COLO829 (cell line): ENCODE measurements around the gene NEDD4L.
A peak's percentile ranks its signal among the peaks of the same experiment; 100 is the strongest.

Experiments
- DNase-seq: peaks from one replicate; pipeline ENCODE4 v3.0.0; 2012; ENCODE audit warnings: low spot score

NEDD4L gene

DNA sequence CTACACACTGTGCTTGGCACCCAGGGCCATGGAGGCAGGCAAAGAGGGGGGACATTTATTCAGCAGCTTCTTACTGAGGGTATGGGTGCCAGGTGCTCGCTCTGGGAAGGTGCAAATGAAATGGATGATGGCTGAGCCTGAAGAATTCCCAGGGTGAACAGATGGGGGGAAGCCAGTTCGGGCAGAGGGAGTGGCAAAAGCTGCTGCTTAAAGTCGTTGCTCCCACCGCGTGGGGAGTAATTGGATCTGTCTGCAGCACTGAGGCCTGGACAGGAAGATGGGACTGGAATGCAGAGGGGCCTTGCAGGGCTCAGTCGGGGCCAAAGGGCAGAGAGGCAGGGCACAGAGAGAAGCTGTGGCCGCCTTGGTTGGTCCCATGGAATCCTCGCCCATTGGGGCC, 51.2 kb downstream of the NEDD4L start:
- no peak for DNase-seq

- DNase-seq: no peak
These were observed 51.6 kb downstream of the NEDD4L start for GRCh38 chr18:58095655-58096054.

DNA sequence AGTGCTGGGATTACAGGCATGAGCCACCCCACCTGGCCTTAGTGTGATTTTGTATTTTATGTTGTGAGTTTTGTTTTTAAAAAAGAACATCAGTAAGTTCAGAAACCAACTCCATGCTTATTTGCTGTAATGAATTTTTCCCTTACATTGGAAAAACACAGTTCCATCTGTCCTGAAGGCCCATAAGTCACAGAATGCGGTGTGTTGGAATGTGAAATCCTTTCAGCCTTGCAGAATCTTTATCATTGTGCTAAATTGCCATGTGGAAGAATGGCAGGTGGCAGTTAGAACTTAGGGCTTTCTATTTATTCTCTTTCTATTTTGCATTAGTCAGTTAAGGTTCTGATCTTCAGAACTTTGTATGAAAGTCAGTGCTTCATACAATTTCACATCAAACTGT, 52.6 kb downstream of the NEDD4L start:
- no peak for DNase-seq

DNA sequence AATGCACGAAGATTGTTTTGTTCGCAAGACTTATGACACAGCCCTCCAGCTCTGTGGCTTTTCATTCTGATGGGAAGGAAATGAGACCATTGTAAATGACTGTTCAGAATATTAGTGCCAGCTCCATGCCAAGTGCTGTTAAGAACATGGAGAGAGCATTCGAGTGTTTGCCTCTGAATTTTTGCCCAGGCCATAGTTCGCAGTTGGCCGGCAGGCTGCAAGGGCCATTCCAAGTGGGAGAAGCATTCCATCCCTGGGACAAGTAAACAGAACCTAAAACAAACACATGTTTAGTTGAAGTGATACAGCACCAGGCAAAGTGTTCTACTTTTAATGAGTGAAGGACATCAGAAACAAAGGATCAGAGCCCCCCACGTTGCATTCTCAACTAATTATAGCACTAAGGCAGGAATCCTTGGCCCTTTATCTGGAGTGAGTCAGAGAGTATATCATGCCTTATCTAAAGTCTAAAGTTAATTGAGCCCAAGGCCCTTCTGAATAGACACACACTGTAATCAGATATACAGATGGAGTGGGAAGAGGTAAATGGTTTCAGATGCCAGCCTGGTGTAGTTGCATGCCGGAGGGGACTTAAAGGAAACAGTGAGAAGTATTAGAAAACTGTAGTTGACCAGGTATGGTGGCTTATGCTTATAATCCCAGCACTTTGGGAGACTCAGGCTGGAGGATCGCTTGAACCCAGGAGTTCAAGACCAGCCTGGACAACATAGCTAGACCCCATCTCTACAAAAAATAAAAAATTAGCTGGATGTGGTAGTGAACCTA, 53.3 kb downstream of the NEDD4L start:
- DNase-seq: peak; percentile 65

DNA sequence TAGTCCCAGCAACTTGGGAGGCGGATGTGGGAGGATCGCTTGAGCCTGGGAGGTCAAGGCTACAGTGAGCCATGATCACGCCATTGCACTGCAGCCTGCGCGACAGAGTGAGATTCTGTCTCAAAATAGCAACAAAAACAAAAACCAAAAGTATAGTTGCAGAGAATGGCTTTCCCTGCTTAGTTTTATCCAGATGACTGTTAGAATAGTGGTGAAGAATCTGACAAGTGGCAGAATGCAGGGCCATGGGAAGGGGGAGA, 53.8 kb downstream of the NEDD4L start:
- DNase-seq: no peak

GRCh38 chr18:58098706-58099105, 54.7 kb downstream of the NEDD4L start:
- no peak for DNase-seq

DNA sequence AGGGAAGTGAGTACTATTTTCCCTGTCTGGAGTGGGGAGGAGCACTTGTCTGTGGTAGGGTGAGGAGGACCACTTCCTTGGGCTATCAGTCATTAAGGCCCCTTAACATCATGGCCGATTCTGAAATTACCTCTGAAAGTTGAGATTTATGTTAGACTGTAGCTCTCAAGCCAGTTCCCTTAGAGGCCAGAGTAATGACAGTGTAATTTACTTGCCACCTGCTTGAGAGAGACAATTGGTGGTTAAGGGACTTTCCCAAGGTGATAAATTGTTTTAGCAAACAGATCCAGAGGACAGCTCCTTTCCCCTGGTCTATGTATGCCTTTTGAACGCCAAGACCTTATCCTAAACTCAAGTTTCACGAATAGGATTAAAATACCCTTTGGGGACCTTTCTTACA, 56.1 kb downstream of the NEDD4L start:
- DNase-seq: no peak

- peak; percentile 63 for DNase-seq
These were observed 57.3 kb downstream of the NEDD4L start for GRCh38 chr18:58101291-58101794.

DNA sequence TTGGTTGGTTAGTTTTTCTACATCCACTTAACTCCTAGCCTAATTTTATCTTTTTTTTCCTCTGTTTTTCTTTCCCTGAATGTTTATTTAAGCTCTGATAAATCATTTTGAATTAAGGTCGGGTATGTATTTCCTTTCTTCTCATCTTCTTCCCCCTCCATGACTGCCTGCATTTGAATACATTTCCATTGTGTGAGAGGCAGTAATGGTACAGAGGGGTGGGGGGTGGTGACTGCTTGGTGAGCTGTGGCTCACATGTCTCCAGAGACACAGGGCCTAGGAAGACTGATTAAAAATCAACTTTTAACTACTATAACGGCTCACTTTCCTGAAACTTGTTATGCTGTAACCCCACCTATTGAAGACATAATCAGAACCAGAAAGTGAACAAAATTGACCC, 58.0 kb downstream of the NEDD4L start:
- DNase-seq: no peak

DNA sequence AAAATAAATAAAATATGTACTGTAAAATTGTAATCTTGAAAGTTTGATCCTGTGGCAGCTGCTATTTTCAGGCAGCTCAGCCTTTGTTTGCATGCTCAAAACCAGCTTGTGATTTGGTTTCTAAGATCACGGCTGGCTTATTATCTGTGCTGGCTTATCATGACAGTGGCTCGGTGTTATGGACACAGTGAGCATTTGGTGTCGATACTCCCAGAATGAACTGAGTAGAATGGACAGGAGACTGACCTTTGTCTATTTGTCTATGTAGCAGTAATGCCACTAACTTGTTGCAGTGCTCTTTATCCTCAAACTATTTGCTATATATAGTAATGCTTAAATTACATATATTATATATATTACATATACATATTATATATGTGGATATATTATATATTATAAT, 58.8 kb downstream of the NEDD4L start:
- no peak for DNase-seq

DNA sequence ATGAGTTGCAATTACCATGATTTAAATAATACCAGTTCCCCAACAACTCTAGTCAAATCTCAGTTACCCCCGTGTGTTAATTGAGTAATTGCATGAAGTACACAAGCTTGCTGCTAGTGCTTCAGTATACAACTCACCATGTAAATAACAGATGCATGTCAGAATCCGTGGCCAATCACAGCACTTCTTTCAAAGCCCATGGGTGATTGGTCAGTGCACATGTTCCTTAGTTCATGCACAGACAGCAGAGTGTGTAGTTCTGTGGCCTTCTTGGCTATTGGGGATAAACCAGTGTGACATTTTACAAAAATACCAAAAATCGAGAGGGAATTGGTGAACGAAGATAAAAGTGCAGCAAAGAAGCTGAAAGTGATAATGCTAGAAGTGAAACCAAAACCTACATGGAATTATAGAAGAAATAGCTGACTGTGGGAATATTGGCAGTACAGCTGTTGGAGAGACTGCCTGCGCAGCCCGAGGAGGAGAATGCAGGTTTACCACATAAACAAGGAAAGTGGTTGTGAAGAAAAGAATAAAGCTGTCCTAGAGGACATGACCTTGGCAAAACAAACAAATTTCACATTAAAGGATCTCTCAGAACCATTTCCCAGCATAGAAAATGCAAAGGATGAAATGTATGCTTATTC, 59.4 kb downstream of the NEDD4L start:
- DNase-seq: no peak

DNA sequence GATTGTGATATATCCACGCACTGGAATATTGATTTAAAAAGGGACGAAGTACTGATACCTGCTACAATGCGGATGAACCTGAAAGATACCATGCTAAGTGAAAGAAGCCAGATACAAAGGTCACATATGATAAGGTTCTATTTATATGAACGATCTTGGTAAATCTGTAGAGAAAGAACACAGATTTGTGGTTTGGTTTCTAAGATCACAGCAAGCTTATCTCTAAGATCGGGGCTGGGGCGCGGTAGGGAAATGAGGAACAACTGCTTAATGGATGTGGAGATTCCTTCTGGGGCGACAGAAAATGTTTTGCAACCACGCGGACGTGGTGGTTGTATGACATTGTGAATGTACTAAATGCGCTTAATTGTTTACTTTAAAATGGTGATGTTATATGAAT, 60.1 kb downstream of the NEDD4L start:
- DNase-seq: no peak

GRCh38 chr18:58105206-58105887, 61.3 kb downstream of the NEDD4L start:
- no peak for DNase-seq

DNA sequence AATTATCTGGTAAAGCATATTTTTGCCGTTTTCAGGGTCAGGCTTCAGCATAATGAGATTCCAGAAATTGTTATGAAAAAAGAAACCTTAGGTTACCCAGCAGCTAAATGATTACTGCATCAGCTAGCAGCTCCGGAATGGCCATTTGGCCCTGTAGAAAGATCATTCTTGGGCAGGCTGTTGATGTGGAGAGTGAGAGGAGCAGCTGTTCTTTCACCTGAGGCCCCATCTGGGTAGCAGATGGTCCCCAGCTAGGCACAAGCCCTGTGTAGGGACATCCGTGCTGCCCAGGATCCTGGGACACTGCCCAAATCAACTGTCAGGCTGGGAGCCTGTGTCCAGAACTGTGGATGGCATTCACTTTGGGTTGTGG, 61.8 kb downstream of the NEDD4L start:
- no peak for DNase-seq

GRCh38 chr18:58106289-58107070, 62.5 kb downstream of the NEDD4L start:
- no peak for DNase-seq

DNA sequence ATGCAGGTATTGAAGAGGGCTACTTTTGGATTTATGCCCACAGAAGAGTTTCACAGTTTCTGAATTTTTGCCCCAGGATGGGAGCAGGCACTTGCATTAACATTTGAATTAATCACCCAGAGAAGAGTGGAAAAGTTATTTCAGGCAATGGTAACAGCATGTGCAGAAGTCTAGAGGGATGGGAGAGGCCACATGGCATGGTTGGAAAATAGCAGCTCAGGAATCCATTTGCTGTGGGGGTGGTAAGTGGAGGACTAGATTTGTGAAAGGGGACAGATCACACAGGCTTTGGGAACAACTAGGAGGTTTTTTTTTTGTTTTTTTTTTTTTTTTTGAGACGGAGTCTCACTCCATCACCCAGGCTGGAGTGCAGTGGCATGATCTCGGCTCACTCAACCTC, 65.2 kb downstream of the NEDD4L start:
- no peak for DNase-seq

GRCh38 chr18:58110398-58110797, 66.4 kb downstream of the NEDD4L start:
- no peak for DNase-seq

DNA sequence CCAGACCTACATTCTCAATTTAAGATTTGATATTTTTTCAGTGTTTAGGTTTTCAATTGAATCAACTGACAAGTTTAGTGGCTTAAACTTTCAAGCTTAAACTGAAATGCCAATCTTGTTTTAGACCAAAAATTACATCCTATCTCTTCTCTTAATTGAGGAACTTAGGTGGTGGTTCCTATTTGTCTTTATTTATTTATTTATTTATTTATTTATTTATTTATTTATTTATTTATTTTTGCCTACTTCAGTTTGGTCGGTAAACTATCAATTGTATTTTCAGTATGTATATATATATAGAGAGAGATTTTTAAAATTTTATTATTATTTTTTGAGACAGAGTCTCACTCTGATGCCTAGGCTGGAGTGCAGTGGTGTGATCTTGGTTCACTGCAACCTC, 68.1 kb downstream of the NEDD4L start:
- DNase-seq: no peak

GRCh38 chr18:58113337-58113736, 69.3 kb downstream of the NEDD4L start:
- DNase-seq: no peak

GRCh38 chr18:58114766-58115165, 70.7 kb downstream of the NEDD4L start:
- no peak for DNase-seq

DNA sequence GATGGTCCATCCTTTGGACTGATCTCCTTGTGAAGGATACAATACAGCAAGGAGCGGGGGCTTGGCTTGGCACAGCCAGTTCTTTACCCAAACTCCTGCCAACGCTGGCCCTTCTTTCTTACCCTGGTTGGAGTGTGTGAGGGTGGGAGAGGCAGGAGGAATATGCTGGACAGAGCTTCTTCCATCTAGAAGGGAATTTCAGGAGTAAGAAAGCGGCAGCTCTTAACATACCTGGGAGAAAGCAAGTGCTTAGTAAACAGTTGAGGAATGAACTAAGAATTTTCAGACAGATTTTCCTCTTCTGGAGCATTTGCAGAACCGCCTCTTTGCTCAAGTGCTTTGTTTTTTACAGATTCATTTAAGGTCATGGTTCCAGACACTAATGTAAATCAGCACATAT, 72.8 kb downstream of the NEDD4L start:
- no peak for DNase-seq

GRCh38 chr18:58117786-58118403, 73.9 kb downstream of the NEDD4L start:
- peak; percentile 97 for DNase-seq
